ENCODE data around the gene MDGA2.
A peak's percentile ranks its signal among the peaks of the same experiment; 100 is the strongest.

Gene MDGA2

GRCh38 chr14:47065326-47065725 is 610.1 kb downstream of the MDGA2 start:
- TF ChIP-seq, protein P1, sequence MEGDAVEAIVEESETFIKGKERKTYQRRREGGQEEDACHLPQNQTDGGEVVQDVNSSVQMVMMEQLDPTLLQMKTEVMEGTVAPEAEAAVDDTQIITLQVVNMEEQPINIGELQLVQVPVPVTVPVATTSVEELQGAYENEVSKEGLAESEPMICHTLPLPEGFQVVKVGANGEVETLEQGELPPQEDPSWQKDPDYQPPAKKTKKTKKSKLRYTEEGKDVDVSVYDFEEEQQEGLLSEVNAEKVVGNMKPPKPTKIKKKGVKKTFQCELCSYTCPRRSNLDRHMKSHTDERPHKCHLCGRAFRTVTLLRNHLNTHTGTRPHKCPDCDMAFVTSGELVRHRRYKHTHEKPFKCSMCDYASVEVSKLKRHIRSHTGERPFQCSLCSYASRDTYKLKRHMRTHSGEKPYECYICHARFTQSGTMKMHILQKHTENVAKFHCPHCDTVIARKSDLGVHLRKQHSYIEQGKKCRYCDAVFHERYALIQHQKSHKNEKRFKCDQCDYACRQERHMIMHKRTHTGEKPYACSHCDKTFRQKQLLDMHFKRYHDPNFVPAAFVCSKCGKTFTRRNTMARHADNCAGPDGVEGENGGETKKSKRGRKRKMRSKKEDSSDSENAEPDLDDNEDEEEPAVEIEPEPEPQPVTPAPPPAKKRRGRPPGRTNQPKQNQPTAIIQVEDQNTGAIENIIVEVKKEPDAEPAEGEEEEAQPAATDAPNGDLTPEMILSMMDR (conservative IDR thresholded peaks at IDR 0.05): no peak
- no peak overlapping the region for H3K27ac ChIP-seq

DNA sequence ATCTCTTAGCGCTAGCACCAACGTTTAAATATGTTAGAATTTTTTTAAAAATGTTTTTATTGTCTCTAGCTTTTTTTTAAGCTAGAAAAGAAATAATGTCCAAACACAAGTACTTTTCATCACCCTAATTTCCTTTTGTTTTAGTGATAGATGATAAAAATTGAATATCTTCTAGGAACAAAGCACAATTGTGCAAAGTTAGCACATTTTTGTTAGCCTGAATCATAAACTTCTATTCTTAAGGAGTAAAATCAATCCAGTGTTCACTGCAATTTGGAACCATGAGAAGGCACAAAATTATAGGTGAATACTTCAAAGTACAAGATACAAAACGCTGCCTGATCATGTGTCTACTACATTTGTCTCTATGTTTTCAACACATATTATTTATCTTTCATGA is 615.4 kb downstream of the MDGA2 start:
- H3K27ac ChIP-seq: no peak overlapping the region
- TF ChIP-seq, protein P1 (conservative IDR thresholded peaks at IDR 0.05): no peak

DNA sequence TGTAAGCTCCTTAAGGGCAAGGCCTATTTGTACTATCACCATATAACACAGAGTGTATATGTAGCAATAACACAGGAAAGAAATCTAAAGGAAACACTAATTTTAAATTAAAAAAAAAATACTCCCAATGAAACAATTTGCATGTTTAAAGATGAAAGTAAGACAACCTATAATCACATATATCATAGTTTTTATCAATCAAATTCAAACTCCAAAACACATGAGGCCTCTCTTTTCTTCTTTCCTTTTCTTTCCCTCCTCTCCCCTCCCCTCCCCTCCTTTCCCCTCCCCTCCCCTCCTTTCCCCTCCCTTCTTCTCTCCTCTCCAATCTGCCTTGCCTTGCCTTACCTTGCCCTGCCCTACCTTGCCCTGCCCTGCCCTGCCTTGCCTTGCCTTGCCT is 618.0 kb downstream of the MDGA2 start:
- TF ChIP-seq, protein P1 (conservative IDR thresholded peaks at IDR 0.05): no peak
- no peak overlapping the region for H3K27ac ChIP-seq

- TF ChIP-seq, protein P1 (conservative IDR thresholded peaks at IDR 0.05): peak; percentile 78
- no peak overlapping the region for H3K27ac ChIP-seq
These were observed 630.6 kb downstream of the MDGA2 start for GRCh38 chr14:47044841-47045240.

GRCh38 chr14:47040550-47040949 is 634.9 kb downstream of the MDGA2 start:
- TF ChIP-seq, protein P1 (conservative IDR thresholded peaks at IDR 0.05): peak; percentile 58

GRCh38 chr14:47039336-47039735 is 636.1 kb downstream of the MDGA2 start:
- TF ChIP-seq, protein P1 (conservative IDR thresholded peaks at IDR 0.05): no peak
- H3K27ac ChIP-seq: no peak overlapping the region

More at GRCh38 chr14:47040550-47040949, 634.9 kb downstream of the MDGA2 start:
- no peak overlapping the region for H3K27ac ChIP-seq

- TF ChIP-seq, protein P1 (conservative IDR thresholded peaks at IDR 0.05): no peak
- no peak overlapping the region for H3K27ac ChIP-seq
These were observed 652.7 kb downstream of the MDGA2 start for GRCh38 chr14:47022721-47023120.

Measured in VCaP (cell line).